ENCODE results near the gene SAMSN1. TPM values are rescaled to one million over a fixed set of nuclear protein-coding genes. Genes with fewer than 3 reads are reported as not detected.

Gene SAMSN1
- total RNA-seq, 1 experiment from 2014 or later = 2.8 TPM

GRCh38 chr21:14448784-14449183, 97.3 kb downstream of the SAMSN1 start:
- Histone ChIP-seq H4K8ac (replicated peaks; ENCODE audit: insufficient read length, low read depth, low read length) (no peak overlapping the region), H3K14ac (ENCODE audit: insufficient read depth, low read length) (no peak overlapping the region), H3K79me2 (ENCODE audit: insufficient read depth, low read length) (no peaks in the 10 kb centered on the region), H3K56ac (ENCODE audit: insufficient read length, low read depth, low read length) (no peak overlapping the region), H3K79me1 (ENCODE audit: insufficient read depth, low read depth, low read length, poor library complexity, severe bottlenecking) (no peaks in the 10 kb centered on the region), H3K27ac (ENCODE audit: insufficient read length, low read depth, low read length) (no peak overlapping the region), H3K23me2 (ENCODE audit: insufficient read length, low read depth, low read length, poor library complexity, severe bottlenecking) (no peaks in the 10 kb centered on the region), H3K9me3 (ENCODE audit: control insufficient read depth, low read depth, low read length) (no peaks in the 10 kb centered on the region), H2BK5ac (ENCODE audit: insufficient read length, low read length) (no peak overlapping the region), H2BK12ac (ENCODE audit: insufficient read length, low read depth, low read length) (no peak overlapping the region), H4K5ac (ENCODE audit: insufficient read length, low read depth, low read length) (no peak overlapping the region), H4K20me1 (ENCODE audit: control insufficient read depth, insufficient read depth, insufficient read length) (no peaks in the 10 kb centered on the region), H2BK20ac (ENCODE audit: low read depth, low read length, poor library complexity, severe bottlenecking) (no peak overlapping the region), H3K9ac (ENCODE audit: extremely low read depth, insufficient read length, low read length) (no peak overlapping the region), H2AK5ac (ENCODE audit: insufficient read length, low read length) (no peak overlapping the region), H3K23ac (ENCODE audit: insufficient read length, low read depth, low read length) (no peak overlapping the region), H2AFZ (ENCODE audit: low read length) (no peak overlapping the region), H2BK15ac (ENCODE audit: low read depth, low read length) (no peak overlapping the region), H2BK120ac (ENCODE audit: low read depth, low read length, poor library complexity, severe bottlenecking) (no peak overlapping the region), H3K27me3 (ENCODE audit: insufficient read depth, low read length) (no peaks in the 10 kb centered on the region), H4K91ac (ENCODE audit: insufficient read length, low read depth, low read length) (no peak overlapping the region), H3K4me2 (ENCODE audit: insufficient read depth, insufficient read length, low read length) (no peak overlapping the region), H3K18ac (ENCODE audit: insufficient read length, low read depth, low read length) (no peak overlapping the region), H3K4ac (ENCODE audit: low read depth, low read length) (no peak overlapping the region), H3T11ph (ENCODE audit: low read length) (no peak overlapping the region), H3K4me1 (ENCODE audit: insufficient read depth, low read length) (no peaks in the 10 kb centered on the region; the same call in 1 of the 2 replicates)
- WGBS (ENCODE audit: extremely low coverage, insufficient read length, low lambda C conversion rate) = no CpG with 5 or more reads among the region's 1 CpG
- DNase-seq = no peak
- Mint-ChIP-seq H3K27me3 (ENCODE audit: low read depth) (no peaks in the 10 kb centered on the region), H3K36me3 (ENCODE audit: insufficient read depth in 1 of 3, low read depth in 3 of 3) (no peaks in the 10 kb centered on the region; a peak in 2 of 7 replicates), H3K4me1 (peaks cover 0 to 1% of the 10 kb centered on the region in 2 experiments; a peak in 1 of 4 replicates), H3K4me3 (no peak overlapping the region), H3K9me3 (no peaks in the 10 kb centered on the region), H3K27ac (peak overlapping the region in 1 of 3 experiments; percentile 40; a peak in 1 of 7 replicates)
- TF ChIP-seq CTCF (conservative IDR thresholded peaks at IDR 0.05) = no peak

All from H9 (cell line).